Measurements from ENCODE around the gene PIP5K1A. TPM values are rescaled to one million over a fixed set of nuclear protein-coding genes. Genes with fewer than 3 reads are reported as not detected.

The PIP5K1A gene
- 79.4 TPM for total RNA-seq (ENCODE audit: unreplicated experiment)
- long read RNA-seq, partial matches to known transcripts, result 2 of 6 reads
- long read RNA-seq, other reads (novel, unspliced or antisense), result 0 of 6 reads

- DNase-seq, result peak; percentile 100
- Mint-ChIP-seq H3K27ac (ENCODE audit: unreplicated experiment) (peak within 1 kb of the TSS; percentile 96), H3K27me3 (ENCODE audit: unreplicated experiment) (peaks cover 11% of the 10 kb centered on the region), H3K4me1 (ENCODE audit: low read depth, unreplicated experiment) (peaks cover 10% of the 10 kb centered on the region), H3K4me3 (ENCODE audit: unreplicated experiment) (peak within 1 kb of the TSS; percentile 98), H3K9me3 (ENCODE audit: unreplicated experiment) (peaks cover 3% of the 10 kb centered on the region), H3K36me3 (ENCODE audit: unreplicated experiment) (no peaks in the 10 kb centered on the region)
- no peak for TF ChIP-seq CTCF (IDR thresholded peaks at IDR 0.05; ENCODE audit: partially characterized antibody, unreplicated experiment)
Observed at GRCh38 chr1:151198254-151199127, at the start of gene PIP5K1A. Gene PIP5K1A (plus strand): TSS chr1:151198552. CDS start chr1:151198997, 445 bp downstream.

- H3K4me3 Mint-ChIP-seq (ENCODE audit: unreplicated experiment), result peak within 1 kb of the TSS; percentile 11
- H3K36me3 Mint-ChIP-seq (ENCODE audit: unreplicated experiment), result no peaks in the 10 kb centered on the region
- H3K9me3 Mint-ChIP-seq (ENCODE audit: unreplicated experiment), result peaks cover 4% of the 10 kb centered on the region
- no peak for TF ChIP-seq CTCF (IDR thresholded peaks at IDR 0.05; ENCODE audit: partially characterized antibody, unreplicated experiment)
- H3K27ac Mint-ChIP-seq (ENCODE audit: unreplicated experiment), result peak within 1 kb of the TSS; percentile 52
- DNase-seq, result no peak
- no peaks in the 10 kb centered on the region for H3K27me3 Mint-ChIP-seq (ENCODE audit: unreplicated experiment)
- peaks cover 6% of the 10 kb centered on the region for H3K4me1 Mint-ChIP-seq (ENCODE audit: low read depth, unreplicated experiment)
Observed at GRCh38 chr1:151156515-151156819, 41.9 kb upstream of the PIP5K1A start, which contains the start of gene TNFAIP8L2. Gene TNFAIP8L2 (plus strand): TSS chr1:151156649. CDS start chr1:151158698, 2,049 bp downstream.

- Mint-ChIP-seq H3K4me1 (ENCODE audit: low read depth, unreplicated experiment) (peaks cover 6% of the 10 kb centered on the region), H3K27ac (ENCODE audit: unreplicated experiment) (no peak overlapping the region), H3K4me3 (ENCODE audit: unreplicated experiment) (peak overlapping the region; percentile 11), H3K9me3 (ENCODE audit: unreplicated experiment) (peaks cover 2% of the 10 kb centered on the region), H3K27me3 (ENCODE audit: unreplicated experiment) (no peaks in the 10 kb centered on the region), H3K36me3 (ENCODE audit: unreplicated experiment) (no peaks in the 10 kb centered on the region)
- no peak for TF ChIP-seq CTCF (IDR thresholded peaks at IDR 0.05; ENCODE audit: partially characterized antibody, unreplicated experiment)
- no peak for DNase-seq
Observed at GRCh38 chr1:151157067-151157531, 41.3 kb upstream of the PIP5K1A start.

- no peak for DNase-seq
- no peaks in the 10 kb centered on the region for H3K27me3 Mint-ChIP-seq (ENCODE audit: unreplicated experiment)
- H3K4me3 Mint-ChIP-seq (ENCODE audit: unreplicated experiment), result no peak overlapping the region
Observed at GRCh38 chr1:151158326-151158725, 40.0 kb upstream of the PIP5K1A start.

More at GRCh38 chr1:151158326-151158725, 40.0 kb upstream of the PIP5K1A start:
- H3K36me3 Mint-ChIP-seq (ENCODE audit: unreplicated experiment), result no peaks in the 10 kb centered on the region
- H3K9me3 Mint-ChIP-seq (ENCODE audit: unreplicated experiment), result peaks cover 2% of the 10 kb centered on the region
- TF ChIP-seq CTCF (IDR thresholded peaks at IDR 0.05; ENCODE audit: partially characterized antibody, unreplicated experiment), result no peak
- H3K4me1 Mint-ChIP-seq (ENCODE audit: low read depth, unreplicated experiment), result peaks cover 11% of the 10 kb centered on the region
- no peak overlapping the region for H3K27ac Mint-ChIP-seq (ENCODE audit: unreplicated experiment)

Data from glutamatergic neuron (in vitro differentiated cells).